CD4-positive, alpha-beta memory T cell (primary cell): ENCODE data around the gene MTMR1. TPM values are rescaled to one million over a fixed set of nuclear protein-coding genes. Genes with fewer than 3 reads are reported as not detected.
A peak's percentile ranks its signal among the peaks of the same experiment; 100 is the strongest.

Experiments used
- CTCF ChIA-PET: fragments of 350-600 bp; sonication (Branson Sonifier 250); formaldehyde crosslinking; loops from one replicate; lab custom pipeline; 2021; ENCODE audit warnings: inconsistent platforms; ENCODE audit not compliant: partially characterized antibody; lab: Charles Lee
- POLR2A ChIA-PET: fragments of 350-600 bp; sonication (Branson Sonifier 250); formaldehyde crosslinking; loops from one replicate; lab custom pipeline; 2021; ENCODE audit not compliant: partially characterized antibody; lab: Charles Lee
- DNase-seq, 5 donors: peaks; one replicate each; pipeline versions ENCODE4 v3.0.0 to v3.0.0-alpha.2; 2020 to 2022; ENCODE audit warnings: mixed read lengths in 1 of 5
- H3K27ac ChIP-seq: one replicate; pipeline ENCODE4 v1.7.0; 2013; ENCODE audit warnings: low read depth, low read length
- H3K27me3 ChIP-seq: 2 replicates; pipeline ENCODE4 v1.7.0; 2013; ENCODE audit warnings: mild to moderate bottlenecking, low read length, moderate library complexity; ENCODE audit not compliant: insufficient read depth
- H3K36me3 ChIP-seq: 2 replicates; pipeline ENCODE4 v1.7.0; 2013; ENCODE audit warnings: mild to moderate bottlenecking, low read length, moderate library complexity; ENCODE audit not compliant: insufficient read depth
- H3K4me1 ChIP-seq: 2 replicates; pipeline ENCODE4 v1.7.0; 2013; ENCODE audit warnings: mild to moderate bottlenecking, low read length, moderate library complexity; ENCODE audit not compliant: insufficient read depth
- H3K4me3 ChIP-seq, 2 donors: one replicate each; pipeline ENCODE4 v1.7.0; 2013; ENCODE audit warnings: low read length in 2 of 2, mild to moderate bottlenecking in 1 of 2
- H3K9me3 ChIP-seq, 2 donors: one replicate each; pipeline ENCODE4 v1.7.0; 2013; ENCODE audit warnings: low read length in 2 of 2, control low read depth in 1 of 2; ENCODE audit not compliant: control insufficient read depth in 1 of 2
- H3K27ac Mint-ChIP-seq, 7 donors: one replicate each; pipeline ENCODE4 v1.8.0; 2020 to 2021; ENCODE audit warnings: mixed read lengths in 7 of 7, mild to moderate bottlenecking in 6 of 7, inconsistent platforms in 3 of 7, moderate library complexity in 3 of 7
- H3K27me3 Mint-ChIP-seq, 2 donors: one replicate each; pipeline ENCODE4 v1.8.0; 2020 to 2021; ENCODE audit warnings: mixed read lengths in 2 of 2
- H3K36me3 Mint-ChIP-seq, 2 donors: one replicate each; pipeline ENCODE4 v1.8.0; 2020 to 2021; ENCODE audit warnings: mixed read lengths in 2 of 2, inconsistent platforms in 1 of 2, mild to moderate bottlenecking in 1 of 2
- H3K4me1 Mint-ChIP-seq, 4 donors: one replicate each; pipeline ENCODE4 v1.8.0; 2020 to 2021; ENCODE audit warnings: mixed read lengths in 4 of 4, mild to moderate bottlenecking in 1 of 4
- H3K4me3 Mint-ChIP-seq, 8 donors: one replicate each; pipeline ENCODE4 v1.8.0; 2020 to 2021; ENCODE audit warnings: mixed read lengths in 8 of 8, mild to moderate bottlenecking in 7 of 8, moderate library complexity in 6 of 8, inconsistent platforms in 3 of 8
- H3K9me3 Mint-ChIP-seq, 8 donors: one replicate each; pipeline ENCODE4 v1.8.0; 2020 to 2021; ENCODE audit warnings: mixed read lengths in 8 of 8, mild to moderate bottlenecking in 5 of 8, inconsistent platforms in 3 of 8, moderate library complexity in 1 of 8
- intact Hi-C: fragments of 100-400 bp; cut with micrococcal nuclease; formaldehyde crosslinking; loops from one replicate; pipeline ENCODE4 v1.15.1; 2023
- polyA plus RNA-seq, 2 donors: library from polyadenylated mRNA; unstranded; fragments of 300-500 nt; fragmentation: Illumina TruSeq; gene quantifications; one replicate each; pipeline ENCODE4 v1.2.3, GENCODE V29; 2021
- total RNA-seq, 2 experiments: library from RNA; stranded (reverse); gene quantifications; one replicate each; pipeline ENCODE4 v1.2.3, GENCODE V29; 2021

The MTMR1 gene
- total and polyA plus RNA-seq, 4 experiments from 2014 or later: 15.1 to 37.6 (median 29.5) TPM

DNA sequence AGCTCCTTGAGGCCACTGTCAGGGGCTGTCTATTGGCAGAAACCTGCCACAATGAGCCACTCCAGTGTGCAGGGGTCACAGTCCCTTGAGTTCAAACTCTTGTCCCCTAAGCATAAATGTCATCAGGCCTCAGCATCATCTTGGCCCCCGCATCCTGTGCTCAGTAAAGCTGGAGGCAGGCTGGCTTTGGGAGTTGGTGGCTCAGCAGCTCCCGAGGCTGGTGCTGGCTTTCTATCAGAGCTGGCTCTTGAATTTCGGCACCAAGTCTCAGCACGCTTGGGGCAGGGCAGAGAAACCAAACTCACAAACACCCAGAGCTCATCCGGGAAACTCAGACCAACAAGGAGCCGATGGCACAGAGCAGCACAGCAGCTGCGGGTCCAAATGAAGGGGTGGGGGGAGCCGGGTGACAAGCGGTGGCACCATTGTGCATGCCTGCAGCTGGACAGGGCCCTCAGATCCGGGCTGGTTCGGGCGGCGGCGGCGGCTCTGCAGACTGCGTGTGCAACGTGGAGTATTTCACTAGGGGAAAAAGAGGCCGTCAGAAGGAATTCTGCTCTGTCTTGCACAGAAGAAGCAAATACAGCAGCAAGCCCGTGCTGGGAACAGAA, 75.5 kb downstream of the MTMR1 start:
- no peak for DNase-seq
- POLR2A ChIA-PET: no interaction called here

DNA sequence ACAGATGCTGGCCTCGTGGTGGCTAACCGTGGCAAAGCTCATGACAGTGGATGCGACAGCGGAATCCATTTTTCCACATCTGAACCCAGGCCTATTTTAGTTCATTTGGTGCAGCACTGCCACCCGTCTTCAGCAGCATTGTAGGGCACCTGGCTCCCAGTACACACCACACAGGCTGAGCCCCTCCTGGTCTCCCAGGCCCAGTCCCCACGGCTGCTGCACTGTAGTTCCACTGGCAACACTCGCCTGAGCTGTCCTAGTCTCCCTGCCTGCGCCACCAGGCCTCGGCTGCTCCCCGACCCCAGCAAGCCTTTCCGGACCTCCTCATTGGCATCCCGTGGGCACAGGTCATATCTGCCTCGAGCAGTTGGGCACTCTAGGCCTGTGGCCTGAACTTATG, 76.2 kb downstream of the MTMR1 start:
- Mint-ChIP-seq H3K4me1 (peaks cover 0 to 2% (median under 1%) of the 10 kb centered on the region in 4 donors), H3K36me3 (peaks cover 0 to 5% of the 10 kb centered on the region in 2 donors), H3K27me3 (no peaks in the 10 kb centered on the region), H3K4me3 (no peak overlapping the region), H3K9me3 (no peaks in the 10 kb centered on the region), H3K27ac (no peak overlapping the region)
- Histone ChIP-seq H3K27ac (no peak overlapping the region), H3K36me3 (no peaks in the 10 kb centered on the region), H3K4me3 (no peak overlapping the region), H3K4me1 (no peaks in the 10 kb centered on the region), H3K9me3 (no peaks in the 10 kb centered on the region), H3K27me3 (no peaks in the 10 kb centered on the region)
- intact Hi-C loops: no loop called here
- ChIA-PET CTCF (interaction anchor here (7.2 kb wide), 1 partner anchor 312 kb away, joined by 133 read pairs; no protein-coding TSS in a partner anchor), POLR2A (no interaction called here)
- no peak for DNase-seq

More for the DNA sequence above, 75.5 kb downstream of the MTMR1 start:
- Mint-ChIP-seq H3K4me1 (peaks cover 0 to 2% (median under 1%) of the 10 kb centered on the region in 4 donors), H3K4me3 (no peak overlapping the region), H3K27me3 (no peaks in the 10 kb centered on the region), H3K9me3 (no peaks in the 10 kb centered on the region), H3K36me3 (peaks cover 0 to 6% of the 10 kb centered on the region in 2 donors), H3K27ac (no peak overlapping the region)
- Histone ChIP-seq H3K27me3 (no peaks in the 10 kb centered on the region), H3K36me3 (no peaks in the 10 kb centered on the region), H3K4me1 (no peaks in the 10 kb centered on the region), H3K27ac (no peak overlapping the region), H3K4me3 (no peak overlapping the region), H3K9me3 (no peaks in the 10 kb centered on the region)
- CTCF ChIA-PET: interaction anchor here (7.2 kb wide), 1 partner anchor 313 kb away, joined by 133 read pairs; no protein-coding TSS in a partner anchor
- intact Hi-C loops: no loop called here

DNA sequence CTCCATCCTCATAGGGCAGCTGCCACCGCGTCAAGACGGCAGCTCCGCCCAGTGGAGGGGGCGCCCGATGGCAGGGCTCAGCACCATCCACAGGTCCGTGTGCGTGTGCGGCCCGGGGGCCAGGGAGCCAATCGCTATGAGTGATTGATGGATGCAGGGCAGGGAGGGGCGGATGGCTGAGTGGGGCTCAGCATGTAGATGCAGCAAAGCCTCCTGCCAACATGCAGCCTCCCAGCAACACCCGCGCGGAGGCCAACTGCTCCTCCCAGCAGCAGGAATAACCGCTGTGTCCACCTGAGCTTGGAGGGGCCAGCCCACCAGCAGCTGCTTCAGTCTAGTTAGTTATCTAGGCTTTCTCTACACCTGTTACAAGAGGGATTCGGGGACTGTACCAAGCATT, 77.4 kb downstream of the MTMR1 start:
- Mint-ChIP-seq H3K4me1 (peaks cover 0 to 2% (median under 1%) of the 10 kb centered on the region in 4 donors), H3K4me3 (no peak overlapping the region), H3K27me3 (no peaks in the 10 kb centered on the region), H3K36me3 (peaks cover 0 to 5% of the 10 kb centered on the region in 2 donors), H3K27ac (no peak overlapping the region), H3K9me3 (no peaks in the 10 kb centered on the region)
- Histone ChIP-seq H3K4me3 (no peak overlapping the region), H3K9me3 (no peaks in the 10 kb centered on the region), H3K27ac (no peak overlapping the region), H3K36me3 (no peaks in the 10 kb centered on the region), H3K27me3 (no peaks in the 10 kb centered on the region), H3K4me1 (no peaks in the 10 kb centered on the region)
- intact Hi-C loops: no loop called here
- DNase-seq: no peak
- ChIA-PET POLR2A (no interaction called here), CTCF (interaction anchor here (1.0 to 7.2 kb wide), 2 partner anchors 306 to 311 kb away, joined by 3 to 133 read pairs; no protein-coding TSS in a partner anchor)

DNA sequence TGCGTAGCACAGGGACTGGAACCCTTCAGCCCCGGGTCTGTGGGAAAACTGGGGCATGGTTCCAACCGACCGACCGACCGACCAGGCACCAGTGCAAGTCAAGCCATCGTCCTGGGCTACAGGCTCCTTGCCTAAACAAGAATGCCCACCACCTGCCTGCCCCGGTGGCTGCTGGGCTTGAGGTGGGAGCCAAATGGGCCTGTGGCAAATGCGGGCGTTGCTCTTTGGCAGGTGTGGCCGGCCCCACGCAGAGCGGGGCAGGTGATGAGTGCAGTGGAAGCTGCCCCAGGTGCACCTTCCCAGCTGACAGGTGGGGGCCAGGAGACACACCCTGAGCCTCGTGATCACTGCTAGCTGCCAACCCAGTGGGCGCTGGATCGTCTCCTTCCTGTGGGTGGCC, 77.9 kb downstream of the MTMR1 start:
- peaks cover 0 to 2% (median under 1%) of the 10 kb centered on the region in 4 donors for H3K4me1 Mint-ChIP-seq
- intact Hi-C loops: no loop called here

DNA sequence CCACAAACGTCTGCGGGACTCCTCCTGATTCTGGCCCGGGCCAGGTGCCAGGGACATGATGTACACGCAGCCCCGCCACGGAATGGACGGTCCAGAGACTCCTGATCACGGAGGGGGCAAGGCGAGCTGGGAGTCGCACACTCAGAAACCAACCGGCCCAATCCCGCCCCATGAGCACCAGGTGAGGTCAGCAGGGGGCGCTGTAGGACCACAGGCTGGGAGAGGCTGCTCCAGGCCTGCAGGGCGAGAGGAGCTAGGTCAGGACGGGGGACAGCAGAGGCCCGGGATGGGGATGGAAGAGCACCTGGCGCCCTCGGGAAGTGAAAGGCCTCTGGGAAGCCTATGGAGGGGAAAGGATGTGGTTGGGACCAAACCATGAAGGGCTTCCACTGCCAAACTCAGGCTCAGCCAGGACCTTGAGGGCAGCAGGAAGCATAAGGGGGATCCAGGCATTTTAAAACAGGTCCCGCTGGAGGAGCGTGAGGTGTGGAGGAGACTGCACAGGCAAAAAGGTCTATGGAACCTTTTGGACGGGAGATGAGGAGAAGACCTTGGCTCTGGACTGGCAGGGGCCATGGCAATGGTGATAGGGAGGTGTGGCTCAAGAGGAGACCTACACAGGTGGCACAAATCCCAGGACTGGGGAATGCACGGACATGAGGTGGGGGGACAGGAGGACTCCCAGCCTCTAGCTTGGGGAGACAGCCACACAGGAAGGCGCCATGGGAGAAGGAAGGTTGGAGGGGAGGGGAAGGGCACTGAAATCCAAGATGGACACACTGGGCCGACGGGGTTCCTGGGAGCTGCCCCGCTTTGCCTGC, 79.2 kb downstream of the MTMR1 start:
- Mint-ChIP-seq H3K4me3 (no peak overlapping the region), H3K36me3 (peaks cover 0 to 3% of the 10 kb centered on the region in 2 donors), H3K9me3 (no peaks in the 10 kb centered on the region), H3K27ac (no peak overlapping the region), H3K27me3 (no peaks in the 10 kb centered on the region), H3K4me1 (peaks cover 0 to 2% (median under 1%) of the 10 kb centered on the region in 4 donors)
- H3K4me1 ChIP-seq: no peaks in the 10 kb centered on the region
- no peaks in the 10 kb centered on the region for H3K9me3 ChIP-seq
- no peaks in the 10 kb centered on the region for H3K36me3 ChIP-seq
- H3K27ac ChIP-seq: no peak overlapping the region
- no peaks in the 10 kb centered on the region for H3K27me3 ChIP-seq
- peak; percentile 53 to 61 (median 59) for DNase-seq
- POLR2A ChIA-PET: no interaction called here
- intact Hi-C loops: loop anchor here (1.0 kb wide), 1 partner anchor 310 kb away; no protein-coding TSS in a partner anchor
- CTCF ChIA-PET: interaction anchor here (0.6 to 7.2 kb wide), 8 partner anchors 9 to 492 kb away, joined by 3 to 133 read pairs (median 4); no protein-coding TSS in a partner anchor
- no peak overlapping the region for H3K4me3 ChIP-seq

More for the DNA sequence above, 77.9 kb downstream of the MTMR1 start:
- POLR2A ChIA-PET: no interaction called here
- CTCF ChIA-PET: interaction anchor here (1.0 to 7.2 kb wide), 3 partner anchors 8 to 311 kb away, joined by 3 to 133 read pairs (median 7); no protein-coding TSS in a partner anchor
- no peaks in the 10 kb centered on the region for H3K27me3 Mint-ChIP-seq
- Histone ChIP-seq H3K4me3 (no peak overlapping the region), H3K27ac (no peak overlapping the region), H3K4me1 (no peaks in the 10 kb centered on the region), H3K36me3 (no peaks in the 10 kb centered on the region), H3K9me3 (no peaks in the 10 kb centered on the region), H3K27me3 (no peaks in the 10 kb centered on the region)
- no peak for DNase-seq
- H3K27ac Mint-ChIP-seq: no peak overlapping the region
- peaks cover 0 to 5% of the 10 kb centered on the region in 2 donors for H3K36me3 Mint-ChIP-seq
- H3K9me3 Mint-ChIP-seq: no peaks in the 10 kb centered on the region
- H3K4me3 Mint-ChIP-seq: no peak overlapping the region

DNA sequence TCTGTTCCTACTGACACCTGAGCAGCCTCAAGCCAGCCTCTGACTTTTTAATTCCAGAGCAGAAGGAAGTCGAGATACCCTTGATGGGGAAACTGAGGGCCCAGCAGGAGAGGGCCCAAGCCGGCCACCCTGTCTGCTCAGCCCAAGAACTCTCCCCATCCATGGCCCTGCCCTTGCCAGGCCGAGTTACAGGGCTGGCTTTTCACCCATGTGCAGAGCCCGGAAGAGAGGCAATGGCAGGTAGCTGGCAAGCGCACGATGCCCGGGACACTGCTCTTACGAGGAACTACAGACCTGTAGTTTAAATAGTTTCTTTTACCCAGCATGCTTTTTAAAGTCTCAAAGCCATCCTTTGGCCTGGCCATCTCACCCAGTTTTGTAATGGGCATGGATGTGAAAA, 79.9 kb downstream of the MTMR1 start:
- Mint-ChIP-seq H3K4me3 (no peak overlapping the region), H3K27me3 (no peaks in the 10 kb centered on the region), H3K36me3 (peaks cover 0 to 3% of the 10 kb centered on the region in 2 donors), H3K27ac (no peak overlapping the region), H3K4me1 (peaks cover 0 to 1% (median 0%) of the 10 kb centered on the region in 4 donors), H3K9me3 (no peaks in the 10 kb centered on the region)
- no peaks in the 10 kb centered on the region for H3K4me1 ChIP-seq
- H3K27me3 ChIP-seq: no peaks in the 10 kb centered on the region
- ChIA-PET POLR2A (no interaction called here), CTCF (interaction anchor here (0.7 to 7.2 kb wide), 2 partner anchors 309 to 493 kb away, joined by 3 to 133 read pairs; no protein-coding TSS in a partner anchor)
- no peak for DNase-seq
- H3K4me3 ChIP-seq: no peak overlapping the region
- intact Hi-C loops: no loop called here
- H3K9me3 ChIP-seq: no peaks in the 10 kb centered on the region
- H3K36me3 ChIP-seq: no peaks in the 10 kb centered on the region
- no peak overlapping the region for H3K27ac ChIP-seq

DNA sequence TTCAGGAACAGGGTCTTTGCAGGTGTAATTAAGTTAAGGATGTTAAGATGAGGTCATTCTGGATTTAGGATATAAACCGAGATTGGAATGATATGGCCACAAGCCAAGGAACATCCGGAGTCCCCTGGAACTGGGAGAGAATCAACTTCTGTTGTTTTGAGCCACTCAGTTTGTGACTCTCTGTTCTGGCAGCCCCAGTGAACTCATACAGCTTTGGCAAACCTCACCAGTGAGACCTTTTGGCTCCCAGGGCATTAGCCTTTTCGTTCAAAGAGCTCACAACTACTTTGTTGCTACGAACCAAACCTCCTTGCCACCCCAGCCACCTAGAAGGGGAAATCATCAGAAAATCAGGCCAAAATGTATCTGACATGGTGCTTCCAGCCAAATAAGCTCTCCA, 80.4 kb downstream of the MTMR1 start:
- ChIA-PET CTCF (interaction anchor here (7.2 kb wide), 1 partner anchor 308 kb away, joined by 133 read pairs; no protein-coding TSS in a partner anchor), POLR2A (no interaction called here)
- H3K27ac ChIP-seq: no peak overlapping the region
- no peaks in the 10 kb centered on the region for H3K9me3 ChIP-seq
- DNase-seq: no peak
- peaks cover 0 to 1% (median 0%) of the 10 kb centered on the region in 4 donors for H3K4me1 Mint-ChIP-seq
- no peak overlapping the region for H3K4me3 Mint-ChIP-seq
- intact Hi-C loops: no loop called here
- H3K27me3 ChIP-seq: no peaks in the 10 kb centered on the region
- no peaks in the 10 kb centered on the region for H3K4me1 ChIP-seq
- no peaks in the 10 kb centered on the region for H3K36me3 ChIP-seq
- H3K27me3 Mint-ChIP-seq: no peaks in the 10 kb centered on the region
- H3K27ac Mint-ChIP-seq: no peak overlapping the region
- no peak overlapping the region for H3K4me3 ChIP-seq
- H3K9me3 Mint-ChIP-seq: no peaks in the 10 kb centered on the region
- peaks cover 0 to 3% of the 10 kb centered on the region in 2 donors for H3K36me3 Mint-ChIP-seq
